GM10266 (cell line): ENCODE data around the gene ABCF2.

Source experiments
- DNase-seq: peaks from one replicate; pipeline ENCODE4 v3.0.0; 2012; ENCODE audit errors: extremely low spot score
- CTCF ChIP-seq: IDR thresholded peaks from 2 replicates; pipeline ENCODE4 v1.5.1; 2012; ENCODE audit warnings: mild to moderate bottlenecking, low read depth; ENCODE audit not compliant: control insufficient read depth, insufficient read depth; ENCODE audit errors: missing control alignments

Gene ABCF2

GRCh38 chr7:151175047-151175792, 51.8 kb downstream of the ABCF2 start:
- TF ChIP-seq CTCF, result no peak
- DNase-seq, result peak; percentile 13

GRCh38 chr7:151174246-151175046, 52.6 kb downstream of the ABCF2 start:
- DNase-seq, result peak; percentile 20
- no peak for TF ChIP-seq CTCF

GRCh38 chr7:151173386-151174245, 53.4 kb downstream of the ABCF2 start:
- no peak for TF ChIP-seq CTCF
- DNase-seq, result peak; percentile 25

GRCh38 chr7:151172273-151173141, 54.5 kb downstream of the ABCF2 start:
- peak; percentile 100 for TF ChIP-seq CTCF
- peak; percentile 94 for DNase-seq

- no peak for TF ChIP-seq CTCF
- DNase-seq, result no peak
Observed at GRCh38 chr7:151168787-151169162, 58.2 kb downstream of the ABCF2 start.

GRCh38 chr7:151168003-151168786, 58.8 kb downstream of the ABCF2 start:
- peak; percentile 78 for TF ChIP-seq CTCF
- DNase-seq, result peak; percentile 88
